ENCODE measurements around the gene SIAH3. TPM values are rescaled to one million over a fixed set of nuclear protein-coding genes. Genes with fewer than 3 reads are reported as not detected.
A peak's percentile ranks its signal among the peaks of the same experiment; 100 is the strongest.

SIAH3 gene
- total and polyA plus RNA-seq, 4 donors = 0.09 to 0.13 TPM; not detected in 2

- H3K27ac ChIP-seq (ENCODE audit: low read depth in 1 of 2, low read length in 2 of 2) = no peak overlapping the region
- no peaks in the 10 kb centered on the region for H3K4me1 ChIP-seq (ENCODE audit: control insufficient read depth in 1 of 2, insufficient read depth in 2 of 2, low read length in 2 of 2)
- no peak overlapping the region for H3K4me3 ChIP-seq (ENCODE audit: low read length in 2 of 2)
- H3K36me3 ChIP-seq (ENCODE audit: control insufficient read depth in 1 of 2, insufficient read depth in 2 of 2, low read length in 1 of 2) = no peaks in the 10 kb centered on the region
- ATAC-seq (ENCODE audit: low FRiP score) = peak; percentile 58
- intact Hi-C loops (cut with DNase I) = no loop called here
- 21 to 30% methylated on average over 5 of the region's 5 CpGs for WGBS, 2 donors
- H3K9me3 ChIP-seq (ENCODE audit: control insufficient read depth, low read length) = no peaks in the 10 kb centered on the region
- DNase-seq = no peak
- no peaks in the 10 kb centered on the region for H3K27me3 ChIP-seq (ENCODE audit: control insufficient read depth in 1 of 2, insufficient read depth in 2 of 2, low read length in 1 of 2)
Observed at GRCh38 chr13:45833663-45834375, 17.7 kb downstream of the SIAH3 start.

- peak; percentile 46 for ATAC-seq (ENCODE audit: low FRiP score)
- 72 to 89% methylated on average over 4 of the region's 4 CpGs for WGBS, 2 donors
- no peak overlapping the region for H3K27ac ChIP-seq (ENCODE audit: low read depth in 1 of 2, low read length in 2 of 2)
- intact Hi-C loops (cut with DNase I) = no loop called here
- no peaks in the 10 kb centered on the region for H3K27me3 ChIP-seq (ENCODE audit: control insufficient read depth in 1 of 2, insufficient read depth in 2 of 2, low read length in 1 of 2)
- H3K36me3 ChIP-seq (ENCODE audit: control insufficient read depth in 1 of 2, insufficient read depth in 2 of 2, low read length in 1 of 2) = no peaks in the 10 kb centered on the region
- DNase-seq = no peak
- no peaks in the 10 kb centered on the region for H3K9me3 ChIP-seq (ENCODE audit: control insufficient read depth, low read length)
- no peak overlapping the region for H3K4me3 ChIP-seq (ENCODE audit: low read length in 2 of 2)
- H3K4me1 ChIP-seq (ENCODE audit: control insufficient read depth in 1 of 2, insufficient read depth in 2 of 2, low read length in 2 of 2) = no peaks in the 10 kb centered on the region
Observed at GRCh38 chr13:45833242-45833641, 18.3 kb downstream of the SIAH3 start.

DNA sequence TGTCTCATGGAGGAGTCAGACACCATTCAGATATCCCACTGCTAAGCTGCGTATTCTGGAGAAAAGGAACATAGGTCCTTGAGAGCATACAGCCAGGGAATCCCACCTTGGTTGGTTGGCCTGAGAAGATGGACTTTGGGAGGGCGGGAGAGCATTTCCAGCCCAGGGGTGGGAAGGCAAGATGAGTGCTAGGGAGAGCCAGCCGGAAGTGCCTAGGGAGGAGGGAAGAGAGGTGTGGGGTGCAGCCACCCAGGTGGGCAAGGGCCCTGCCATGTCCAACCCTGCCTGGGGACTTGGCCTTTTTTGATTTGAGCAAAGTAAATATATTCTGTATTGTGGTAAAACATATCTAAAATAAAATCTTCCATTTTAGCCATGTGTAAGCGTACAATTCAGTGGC is 19.7 kb downstream of the SIAH3 start:
- intact Hi-C loops (cut with DNase I) = no loop called here
- no peak for DNase-seq
- Histone ChIP-seq H3K4me1 (ENCODE audit: control insufficient read depth in 1 of 2, insufficient read depth in 2 of 2, low read length in 2 of 2) (no peaks in the 10 kb centered on the region), H3K9me3 (ENCODE audit: control insufficient read depth, low read length) (no peaks in the 10 kb centered on the region), H3K27ac (ENCODE audit: low read depth in 1 of 2, low read length in 2 of 2) (no peak overlapping the region), H3K27me3 (ENCODE audit: control insufficient read depth in 1 of 2, insufficient read depth in 2 of 2, low read length in 1 of 2) (no peaks in the 10 kb centered on the region), H3K36me3 (ENCODE audit: control insufficient read depth in 1 of 2, insufficient read depth in 2 of 2, low read length in 1 of 2) (no peaks in the 10 kb centered on the region), H3K4me3 (ENCODE audit: low read length in 2 of 2) (no peak overlapping the region)
- WGBS, 2 donors = 89 to 96% methylated on average over 4 of the region's 4 CpGs
- no peak for ATAC-seq (ENCODE audit: low FRiP score)

DNA sequence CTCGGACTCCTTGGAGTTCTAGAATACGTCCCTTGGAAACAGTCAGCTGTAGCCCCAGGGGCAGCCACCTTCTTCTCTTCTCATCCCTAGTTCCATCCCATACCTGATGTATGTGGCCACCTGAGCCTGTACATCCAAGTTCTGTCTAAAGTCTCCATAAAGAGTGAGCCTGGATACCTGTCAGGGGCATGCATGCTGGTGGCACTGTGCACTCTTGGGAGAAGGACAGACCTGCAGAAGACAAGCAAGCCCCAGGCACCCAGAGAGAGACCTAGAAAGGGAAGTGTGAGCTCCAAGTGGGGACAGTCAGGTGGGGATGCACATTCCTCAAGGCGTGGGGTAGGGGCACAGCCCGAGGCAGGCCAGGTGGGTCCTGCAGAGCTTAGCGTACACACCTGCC is 21.4 kb downstream of the SIAH3 start:
- WGBS, 2 donors = 88 to 92% methylated on average over 5 of the region's 5 CpGs
- ATAC-seq (ENCODE audit: low FRiP score) (no peak), DNase-seq (no peak)
- no peaks in the 10 kb centered on the region for H3K4me1 ChIP-seq (ENCODE audit: control insufficient read depth in 1 of 2, insufficient read depth in 2 of 2, low read length in 2 of 2)
- H3K36me3 ChIP-seq (ENCODE audit: control insufficient read depth in 1 of 2, insufficient read depth in 2 of 2, low read length in 1 of 2) = no peaks in the 10 kb centered on the region
- H3K9me3 ChIP-seq (ENCODE audit: control insufficient read depth, low read length) = no peaks in the 10 kb centered on the region
- intact Hi-C loops (cut with DNase I) = no loop called here
- H3K4me3 ChIP-seq (ENCODE audit: low read length in 2 of 2) = no peak overlapping the region
- no peaks in the 10 kb centered on the region for H3K27me3 ChIP-seq (ENCODE audit: control insufficient read depth in 1 of 2, insufficient read depth in 2 of 2, low read length in 1 of 2)
- no peak overlapping the region for H3K27ac ChIP-seq (ENCODE audit: low read depth in 1 of 2, low read length in 2 of 2)

GRCh38 chr13:45828256-45828968 is 23.1 kb downstream of the SIAH3 start:
- intact Hi-C loops (cut with DNase I) = no loop called here
- WGBS, 2 donors = 80 to 82% methylated on average over 6 of the region's 6 CpGs

DNA sequence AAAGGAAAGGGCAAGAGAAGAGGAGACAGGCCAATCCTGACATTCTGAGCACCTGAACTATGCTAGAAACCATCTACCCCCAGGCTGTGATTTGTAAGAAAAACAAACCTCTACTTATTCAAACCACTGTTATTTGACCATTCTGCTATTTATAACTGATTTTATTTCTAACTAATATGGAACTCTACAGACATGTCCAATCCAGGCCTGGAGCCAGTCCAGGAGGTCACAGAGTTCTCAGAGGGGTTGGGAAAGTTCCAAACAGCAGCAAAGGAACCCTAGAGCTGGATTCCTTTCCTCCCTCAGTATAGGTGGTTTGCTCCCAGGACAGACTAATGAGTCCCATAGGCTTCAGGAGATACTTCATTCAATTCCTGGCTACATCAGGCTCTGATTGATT is 24.2 kb downstream of the SIAH3 start:
- Histone ChIP-seq H3K4me3 (ENCODE audit: low read length in 2 of 2) (no peak overlapping the region), H3K4me1 (ENCODE audit: control insufficient read depth in 1 of 2, insufficient read depth in 2 of 2, low read length in 2 of 2) (no peaks in the 10 kb centered on the region), H3K27ac (ENCODE audit: low read depth in 1 of 2, low read length in 2 of 2) (no peak overlapping the region), H3K27me3 (ENCODE audit: control insufficient read depth in 1 of 2, insufficient read depth in 2 of 2, low read length in 1 of 2) (no peaks in the 10 kb centered on the region), H3K36me3 (ENCODE audit: control insufficient read depth in 1 of 2, insufficient read depth in 2 of 2, low read length in 1 of 2) (no peaks in the 10 kb centered on the region), H3K9me3 (ENCODE audit: control insufficient read depth, low read length) (no peaks in the 10 kb centered on the region)
- intact Hi-C loops (cut with DNase I) = no loop called here
- ATAC-seq (ENCODE audit: low FRiP score) = no peak
- no peak for DNase-seq

More at GRCh38 chr13:45828256-45828968, 23.1 kb downstream of the SIAH3 start:
- no peak overlapping the region for H3K27ac ChIP-seq (ENCODE audit: low read depth in 1 of 2, low read length in 2 of 2)
- no peak overlapping the region for H3K4me3 ChIP-seq (ENCODE audit: low read length in 2 of 2)
- DNase-seq (no peak), ATAC-seq (ENCODE audit: low FRiP score) (no peak)
- no peaks in the 10 kb centered on the region for H3K9me3 ChIP-seq (ENCODE audit: control insufficient read depth, low read length)
- no peaks in the 10 kb centered on the region for H3K4me1 ChIP-seq (ENCODE audit: control insufficient read depth in 1 of 2, insufficient read depth in 2 of 2, low read length in 2 of 2)
- no peaks in the 10 kb centered on the region for H3K27me3 ChIP-seq (ENCODE audit: control insufficient read depth in 1 of 2, insufficient read depth in 2 of 2, low read length in 1 of 2)
- H3K36me3 ChIP-seq (ENCODE audit: control insufficient read depth in 1 of 2, insufficient read depth in 2 of 2, low read length in 1 of 2) = no peaks in the 10 kb centered on the region

DNA sequence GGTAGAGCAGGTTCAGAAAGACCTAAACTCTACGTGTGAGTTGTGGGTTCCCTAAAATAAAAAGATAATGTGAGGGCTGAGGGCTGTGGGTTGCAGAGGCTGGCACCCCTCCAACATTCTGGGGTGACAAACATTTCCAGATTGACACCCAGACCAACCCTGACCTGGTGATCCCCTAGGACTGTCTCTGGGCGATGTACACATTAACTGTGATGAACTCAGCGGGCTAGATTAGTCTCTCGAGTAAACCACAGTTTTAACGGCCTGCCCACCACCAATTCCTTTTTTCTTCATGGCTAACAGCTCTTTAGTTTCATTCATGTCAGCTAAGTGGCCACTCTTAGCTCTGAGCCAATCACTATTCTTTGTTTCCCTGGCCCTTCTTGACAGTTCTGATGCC is 24.8 kb downstream of the SIAH3 start:
- ATAC-seq (ENCODE audit: low FRiP score) = no peak
- Histone ChIP-seq H3K36me3 (ENCODE audit: control insufficient read depth in 1 of 2, insufficient read depth in 2 of 2, low read length in 1 of 2) (no peaks in the 10 kb centered on the region), H3K9me3 (ENCODE audit: control insufficient read depth, low read length) (no peaks in the 10 kb centered on the region), H3K27ac (ENCODE audit: low read depth in 1 of 2, low read length in 2 of 2) (no peak overlapping the region), H3K27me3 (ENCODE audit: control insufficient read depth in 1 of 2, insufficient read depth in 2 of 2, low read length in 1 of 2) (no peaks in the 10 kb centered on the region), H3K4me1 (ENCODE audit: control insufficient read depth in 1 of 2, insufficient read depth in 2 of 2, low read length in 2 of 2) (no peaks in the 10 kb centered on the region), H3K4me3 (ENCODE audit: low read length in 2 of 2) (no peak overlapping the region)
- intact Hi-C loops (cut with DNase I) = no loop called here
- 76 to 86% methylated on average over 5 of the region's 5 CpGs for WGBS, 2 donors
- no peak for DNase-seq

DNA sequence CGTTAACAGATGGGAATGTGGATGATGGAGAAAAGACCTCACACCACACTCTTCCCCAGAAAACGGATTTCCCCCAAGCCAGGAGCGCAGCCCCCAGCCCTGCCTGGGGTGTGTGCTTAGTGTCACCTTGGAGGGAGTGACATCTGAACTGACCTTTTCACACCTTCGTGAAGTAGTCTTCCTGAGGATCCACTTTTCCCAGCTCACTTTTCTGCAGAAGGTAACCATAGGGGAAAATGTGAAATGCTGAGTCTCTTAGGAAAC is 26.2 kb downstream of the SIAH3 start:
- Histone ChIP-seq H3K27me3 (ENCODE audit: control insufficient read depth in 1 of 2, insufficient read depth in 2 of 2, low read length in 1 of 2) (no peaks in the 10 kb centered on the region), H3K4me3 (ENCODE audit: low read length in 2 of 2) (no peak overlapping the region), H3K27ac (ENCODE audit: low read depth in 1 of 2, low read length in 2 of 2) (no peak overlapping the region), H3K9me3 (ENCODE audit: control insufficient read depth, low read length) (no peaks in the 10 kb centered on the region), H3K4me1 (ENCODE audit: control insufficient read depth in 1 of 2, insufficient read depth in 2 of 2, low read length in 2 of 2) (no peaks in the 10 kb centered on the region), H3K36me3 (ENCODE audit: control insufficient read depth in 1 of 2, insufficient read depth in 2 of 2, low read length in 1 of 2) (no peaks in the 10 kb centered on the region)
- no peak for ATAC-seq (ENCODE audit: low FRiP score)
- DNase-seq = no peak
- intact Hi-C loops (cut with DNase I) = no loop called here
- 82 to 88% methylated on average over 4 of the region's 4 CpGs for WGBS, 2 donors

DNA sequence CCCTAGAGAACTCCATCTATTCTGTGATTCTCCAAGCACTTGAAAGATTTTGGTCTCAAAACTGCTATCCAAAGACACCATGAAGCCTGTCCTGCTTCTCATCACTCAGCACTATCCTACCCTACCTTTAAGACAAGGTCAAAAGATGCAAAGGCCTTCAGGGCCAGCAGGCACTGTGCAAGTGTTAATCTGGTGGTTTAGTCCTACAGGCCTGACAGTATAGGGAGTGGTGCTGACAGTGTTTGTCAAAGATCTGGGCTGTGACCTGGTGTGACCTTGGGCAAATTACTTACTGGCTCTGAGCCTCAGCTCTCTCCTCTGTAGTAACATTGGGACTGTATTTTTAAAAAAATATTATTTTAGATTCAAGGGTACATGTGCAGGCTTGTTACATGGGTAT is 28.0 kb downstream of the SIAH3 start:
- ATAC-seq (ENCODE audit: low FRiP score) = no peak

More for the DNA sequence above, 28.0 kb downstream of the SIAH3 start:
- no peaks in the 10 kb centered on the region for H3K27me3 ChIP-seq (ENCODE audit: control insufficient read depth in 1 of 2, insufficient read depth in 2 of 2, low read length in 1 of 2)
- intact Hi-C loops (cut with DNase I) = no loop called here
- no peaks in the 10 kb centered on the region for H3K4me1 ChIP-seq (ENCODE audit: control insufficient read depth in 1 of 2, insufficient read depth in 2 of 2, low read length in 2 of 2)
- H3K4me3 ChIP-seq (ENCODE audit: low read length in 2 of 2) = no peak overlapping the region
- H3K36me3 ChIP-seq (ENCODE audit: control insufficient read depth in 1 of 2, insufficient read depth in 2 of 2, low read length in 1 of 2) = no peaks in the 10 kb centered on the region
- H3K27ac ChIP-seq (ENCODE audit: low read depth in 1 of 2, low read length in 2 of 2) = no peak overlapping the region
- no peaks in the 10 kb centered on the region for H3K9me3 ChIP-seq (ENCODE audit: control insufficient read depth, low read length)
- DNase-seq = no peak

Measured in aorta (tissue), 5 donors.